ENCODE data around the gene DNASE1L2. TPM values are rescaled to one million over a fixed set of nuclear protein-coding genes. Genes with fewer than 3 reads are reported as not detected.

Gene DNASE1L2
- total and polyA plus RNA-seq, 2 of the 4 experiments (the other 2 are of a cell fraction) = 0.18 to 0.75 TPM

- Histone ChIP-seq H3K9me1 (ENCODE audit: insufficient read depth, low read length) (peaks cover 10% of the 10 kb centered on the region), H3K4ac (ENCODE audit: low read depth, low read length) (no peak overlapping the region), H3K23ac (ENCODE audit: low read depth, low read length) (no peak overlapping the region), H3K4me3 (ENCODE audit: insufficient read depth, low read depth, low read length) (no peak overlapping the region), H3K9ac (ENCODE audit: low read depth, low read length) (no peak overlapping the region), H3K4me1 (ENCODE audit: control insufficient read depth, insufficient read depth, low read length) (peaks cover 8% of the 10 kb centered on the region), H4K5ac (ENCODE audit: low read depth, low read length) (no peak overlapping the region), H3K9me3 (ENCODE audit: control insufficient read depth, insufficient read depth, low read length) (no peaks in the 10 kb centered on the region), H2BK5ac (ENCODE audit: low read depth, low read length, poor library complexity, severe bottlenecking) (no peak overlapping the region), H4K8ac (ENCODE audit: low read depth in 2 of 2, low read length in 2 of 2) (no peak overlapping the region), H2BK20ac (ENCODE audit: low read depth, low read length) (no peak overlapping the region), H3K18ac (ENCODE audit: low read depth, low read length) (no peak overlapping the region), H2AK9ac (replicated peaks; ENCODE audit: low read depth, low read length, poor library complexity) (peak overlapping the region; percentile 94), H2BK120ac (ENCODE audit: low read depth, low read length) (no peak overlapping the region), H3K27ac (ENCODE audit: insufficient read depth, low read length) (no peak overlapping the region), H3K36me3 (ENCODE audit: control insufficient read depth, insufficient read depth, low read length) (peaks cover 5% of the 10 kb centered on the region; the same call in 1 of the 2 replicates), H3K56ac (ENCODE audit: extremely low read depth, insufficient read depth, low read length) (no peak overlapping the region), H2BK15ac (ENCODE audit: low read depth, low read length) (no peak overlapping the region), H3K79me1 (ENCODE audit: low read depth in 1 of 2, low read length in 2 of 2) (peaks cover 6 to 34% of the 10 kb centered on the region in 2 experiments; a peak in 3 of 4 replicates), H3K4me2 (ENCODE audit: low read depth, low read length) (no peak overlapping the region), H2AFZ (replicated peaks; ENCODE audit: low read length, poor library complexity) (no peak overlapping the region), H2AK5ac (ENCODE audit: low read depth, low read length) (no peak overlapping the region), H3K27me3 (ENCODE audit: control insufficient read depth, insufficient read depth, low read length) (no peaks in the 10 kb centered on the region), H4K20me1 (ENCODE audit: insufficient read depth, low read length) (peaks cover 45% of the 10 kb centered on the region), H4K91ac (ENCODE audit: insufficient read depth, low read depth, low read length) (no peak overlapping the region), H3K14ac (replicated peaks; ENCODE audit: low read depth, low read length) (no peak overlapping the region)
- DNase-seq = no peak
- in situ Hi-C loops (cut with MboI; ENCODE audit: low sequenced_read_pairs) = loop anchor here (10.0 kb wide), 1 partner anchor 155 kb away; the partner anchor contains the start of gene CCNF
- 94% methylated on average over 3 of the region's 9 CpGs; no CpG with 5 or more reads in 1 of the 2 experiments for WGBS, 2 experiments (ENCODE audit: extremely low coverage in 2 of 2, insufficient read length in 1 of 2)
- POLR2A ChIA-PET (ENCODE audit: unreplicated experiment) = no interaction called here
- TF ChIP-seq FOS (IDR thresholded peaks at IDR 0.05; ENCODE audit: low read depth, low read length) (no peak), RFX5 (IDR thresholded peaks at IDR 0.05; ENCODE audit: low read depth, low read length) (no peak), SMC3 (IDR thresholded peaks at IDR 0.05; ENCODE audit: low read depth, low read length) (no peak)
- CTCF ChIA-PET = interaction anchor here (1.3 kb wide), 1 partner anchor 18 kb away, joined by 3 read pairs; no protein-coding TSS in a partner anchor
- intact Hi-C loops (cut with micrococcal nuclease) = no loop called here
- dilution Hi-C loops (cut with HindIII; ENCODE audit: low sequenced_read_pairs, unreplicated experiment) = no loop called here
- ATAC-seq (ENCODE audit: low read depth) = no peak
- no TSS peak for BruUV-seq (replicated peaks)
Measured at GRCh38 chr16:2270070-2270462, 33.8 kb downstream of the DNASE1L2 start.

Measured in IMR-90 (cell line).